ENCODE results near the gene STH.
A peak's percentile ranks its signal among the peaks of the same experiment; 100 is the strongest.

The STH gene

DNA sequence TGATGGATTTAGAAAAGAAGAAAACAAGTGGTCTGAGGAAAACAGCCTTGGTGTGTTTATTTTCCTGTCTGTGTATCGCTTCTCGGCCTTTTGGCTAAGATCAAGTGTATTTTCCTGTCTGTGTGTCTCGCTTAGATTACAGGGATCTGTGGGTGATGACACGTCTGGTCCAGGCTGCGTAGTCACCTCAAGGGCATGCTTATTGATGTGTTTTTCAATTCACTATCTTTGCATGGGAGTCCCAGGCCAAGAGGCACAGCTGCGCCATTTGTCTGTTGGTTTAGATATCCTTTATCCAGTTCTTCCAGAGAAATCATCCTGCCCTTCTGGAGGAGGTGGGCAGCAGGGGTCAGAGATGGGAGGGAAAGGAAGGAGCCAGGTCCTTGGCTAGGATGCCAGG, 47.1 kb upstream of the STH start:
- WGBS = 30% methylated on average over 6 of the region's 6 CpGs
- no peaks in the 10 kb centered on the region for H3K9me3 ChIP-seq (ENCODE audit: control insufficient read depth, low read length)
- no peaks in the 10 kb centered on the region for H3K36me3 ChIP-seq (ENCODE audit: control insufficient read depth in 1 of 2, insufficient read depth in 2 of 2, low read depth in 1 of 2, low read length in 2 of 2)
- DNase-seq = peak; percentile 35
- H2BK5ac ChIP-seq (ENCODE audit: low read depth, low read length, poor library complexity, severe bottlenecking) = no peak overlapping the region
- H3K27ac ChIP-seq (ENCODE audit: low read length, poor library complexity, severe bottlenecking) = no peak overlapping the region
- H2BK12ac ChIP-seq (ENCODE audit: low read length in 2 of 2) = peak overlapping the region in 1 of 2 experiments; percentile 29
- no peak overlapping the region for H2BK15ac ChIP-seq (ENCODE audit: low read depth, poor library complexity, severe bottlenecking)
- H4K91ac ChIP-seq (ENCODE audit: low read length) = no peak overlapping the region
- no peaks in the 10 kb centered on the region for H3K79me1 ChIP-seq (replicated peaks; ENCODE audit: low read length, poor library complexity, severe bottlenecking)
- H2AFZ ChIP-seq (ENCODE audit: low read depth, low read length) = no peak overlapping the region
- no peak overlapping the region for H3K4ac ChIP-seq (ENCODE audit: low read depth in 1 of 2, low read length in 2 of 2)
- no peak overlapping the region for H2AK5ac ChIP-seq (ENCODE audit: low read length, severe bottlenecking)
- H3K18ac ChIP-seq (ENCODE audit: low read depth in 1 of 2, low read length in 2 of 2) = no peak overlapping the region
- no peak overlapping the region for H2BK120ac ChIP-seq (ENCODE audit: low read depth, low read length)
- no peak overlapping the region for H4K8ac ChIP-seq (ENCODE audit: low read length)
- H3K4me2 ChIP-seq (ENCODE audit: low read length, poor library complexity, severe bottlenecking) = no peak overlapping the region
- no peak overlapping the region for H3K23ac ChIP-seq (ENCODE audit: low read length in 2 of 2)
- no peak overlapping the region for H3K9ac ChIP-seq (ENCODE audit: low read length)
- no peak overlapping the region for H3K14ac ChIP-seq (ENCODE audit: low read length in 2 of 2)
- H3K4me3 ChIP-seq (ENCODE audit: insufficient read depth in 1 of 2, low read depth in 1 of 2, low read length in 2 of 2) = no peak overlapping the region
- H3K27me3 ChIP-seq (ENCODE audit: control insufficient read depth in 1 of 2, insufficient read depth in 1 of 2, low read length in 2 of 2) = peaks cover 27 to 32% of the 10 kb centered on the region in 2 experiments
- peaks cover 3% of the 10 kb centered on the region for H3K4me1 ChIP-seq (ENCODE audit: control insufficient read depth, insufficient read depth, low read depth, low read length)

- H3K79me1 ChIP-seq (replicated peaks; ENCODE audit: low read length, poor library complexity, severe bottlenecking) = no peaks in the 10 kb centered on the region
- H3K18ac ChIP-seq (ENCODE audit: low read depth in 1 of 2, low read length in 2 of 2) = no peak overlapping the region
- no peak overlapping the region for H2BK12ac ChIP-seq (ENCODE audit: low read length in 2 of 2)
- H3K4me3 ChIP-seq (ENCODE audit: insufficient read depth in 1 of 2, low read depth in 1 of 2, low read length in 2 of 2) = no peak overlapping the region
- no peak overlapping the region for H2BK120ac ChIP-seq (ENCODE audit: low read depth, low read length)
- H4K91ac ChIP-seq (ENCODE audit: low read length) = no peak overlapping the region
- H2AFZ ChIP-seq (ENCODE audit: low read depth, low read length) = no peak overlapping the region
- H3K36me3 ChIP-seq (ENCODE audit: control insufficient read depth in 1 of 2, insufficient read depth in 2 of 2, low read depth in 1 of 2, low read length in 2 of 2) = no peaks in the 10 kb centered on the region
- no peaks in the 10 kb centered on the region for H3K9me3 ChIP-seq (ENCODE audit: control insufficient read depth, low read length)
- H3K9ac ChIP-seq (ENCODE audit: low read length) = no peak overlapping the region
- no peak overlapping the region for H3K4ac ChIP-seq (ENCODE audit: low read depth in 1 of 2, low read length in 2 of 2)
- H3K14ac ChIP-seq (ENCODE audit: low read length in 2 of 2) = no peak overlapping the region
- no peak overlapping the region for H2BK15ac ChIP-seq (ENCODE audit: low read depth, poor library complexity, severe bottlenecking)
- WGBS = 93% methylated on average over 6 of the region's 6 CpGs
- no peak overlapping the region for H3K4me2 ChIP-seq (ENCODE audit: low read length, poor library complexity, severe bottlenecking)
- no peak for DNase-seq
- peaks cover 3% of the 10 kb centered on the region for H3K4me1 ChIP-seq (ENCODE audit: control insufficient read depth, insufficient read depth, low read depth, low read length)
- H3K23ac ChIP-seq (ENCODE audit: low read length in 2 of 2) = no peak overlapping the region
- no peak overlapping the region for H2BK5ac ChIP-seq (ENCODE audit: low read depth, low read length, poor library complexity, severe bottlenecking)
- H3K27ac ChIP-seq (ENCODE audit: low read length, poor library complexity, severe bottlenecking) = no peak overlapping the region
- peaks cover 27 to 32% of the 10 kb centered on the region in 2 experiments for H3K27me3 ChIP-seq (ENCODE audit: control insufficient read depth in 1 of 2, insufficient read depth in 1 of 2, low read length in 2 of 2)
- no peak overlapping the region for H4K8ac ChIP-seq (ENCODE audit: low read length)
- no peak overlapping the region for H2AK5ac ChIP-seq (ENCODE audit: low read length, severe bottlenecking)
Measured at GRCh38 chr17:45952814-45953320, 46.2 kb upstream of the STH start.

- H3K18ac ChIP-seq (ENCODE audit: low read depth in 1 of 2, low read length in 2 of 2) = no peak overlapping the region
- no peak overlapping the region for H2BK5ac ChIP-seq (ENCODE audit: low read depth, low read length, poor library complexity, severe bottlenecking)
- H3K4me3 ChIP-seq (ENCODE audit: insufficient read depth in 1 of 2, low read depth in 1 of 2, low read length in 2 of 2) = no peak overlapping the region
- no peak overlapping the region for H3K4me2 ChIP-seq (ENCODE audit: low read length, poor library complexity, severe bottlenecking)
- H3K4ac ChIP-seq (ENCODE audit: low read depth in 1 of 2, low read length in 2 of 2) = no peak overlapping the region
- no peak for DNase-seq
- no peak overlapping the region for H3K27ac ChIP-seq (ENCODE audit: low read length, poor library complexity, severe bottlenecking)
- no peak overlapping the region for H3K9ac ChIP-seq (ENCODE audit: low read length)
- peaks cover 3% of the 10 kb centered on the region for H3K4me1 ChIP-seq (ENCODE audit: control insufficient read depth, insufficient read depth, low read depth, low read length)
- no peak overlapping the region for H4K91ac ChIP-seq (ENCODE audit: low read length)
- H3K27me3 ChIP-seq (ENCODE audit: control insufficient read depth in 1 of 2, insufficient read depth in 1 of 2, low read length in 2 of 2) = peaks cover 27 to 32% of the 10 kb centered on the region in 2 experiments
- no peak overlapping the region for H3K23ac ChIP-seq (ENCODE audit: low read length in 2 of 2)
- no peaks in the 10 kb centered on the region for H3K36me3 ChIP-seq (ENCODE audit: control insufficient read depth in 1 of 2, insufficient read depth in 2 of 2, low read depth in 1 of 2, low read length in 2 of 2)
- H2BK120ac ChIP-seq (ENCODE audit: low read depth, low read length) = no peak overlapping the region
- H3K9me3 ChIP-seq (ENCODE audit: control insufficient read depth, low read length) = no peaks in the 10 kb centered on the region
- no peak overlapping the region for H2BK15ac ChIP-seq (ENCODE audit: low read depth, poor library complexity, severe bottlenecking)
- no peaks in the 10 kb centered on the region for H3K79me1 ChIP-seq (replicated peaks; ENCODE audit: low read length, poor library complexity, severe bottlenecking)
- WGBS = 89% methylated on average over 2 of the region's 2 CpGs
- H2BK12ac ChIP-seq (ENCODE audit: low read length in 2 of 2) = no peak overlapping the region
- H2AFZ ChIP-seq (ENCODE audit: low read depth, low read length) = no peak overlapping the region
- H3K14ac ChIP-seq (ENCODE audit: low read length in 2 of 2) = no peak overlapping the region
- H4K8ac ChIP-seq (ENCODE audit: low read length) = no peak overlapping the region
- no peak overlapping the region for H2AK5ac ChIP-seq (ENCODE audit: low read length, severe bottlenecking)
Measured at GRCh38 chr17:45953561-45953960, 45.5 kb upstream of the STH start.

GRCh38 chr17:45954914-45955313, 44.1 kb upstream of the STH start:
- Histone ChIP-seq H3K14ac (ENCODE audit: low read length in 2 of 2) (no peak overlapping the region), H4K8ac (ENCODE audit: low read length) (no peak overlapping the region), H2BK5ac (ENCODE audit: low read depth, low read length, poor library complexity, severe bottlenecking) (no peak overlapping the region), H3K36me3 (ENCODE audit: control insufficient read depth in 1 of 2, insufficient read depth in 2 of 2, low read depth in 1 of 2, low read length in 2 of 2) (no peaks in the 10 kb centered on the region), H3K23ac (ENCODE audit: low read length in 2 of 2) (no peak overlapping the region), H2AFZ (ENCODE audit: low read depth, low read length) (no peak overlapping the region), H3K9ac (ENCODE audit: low read length) (no peak overlapping the region), H4K91ac (ENCODE audit: low read length) (no peak overlapping the region), H2AK5ac (ENCODE audit: low read length, severe bottlenecking) (no peak overlapping the region), H3K4me1 (ENCODE audit: control insufficient read depth, insufficient read depth, low read depth, low read length) (no peaks in the 10 kb centered on the region), H3K4ac (ENCODE audit: low read depth in 1 of 2, low read length in 2 of 2) (no peak overlapping the region), H3K27ac (ENCODE audit: low read length, poor library complexity, severe bottlenecking) (no peak overlapping the region), H3K4me2 (ENCODE audit: low read length, poor library complexity, severe bottlenecking) (no peak overlapping the region), H3K4me3 (ENCODE audit: insufficient read depth in 1 of 2, low read depth in 1 of 2, low read length in 2 of 2) (no peak overlapping the region), H3K79me1 (replicated peaks; ENCODE audit: low read length, poor library complexity, severe bottlenecking) (no peaks in the 10 kb centered on the region), H3K9me3 (ENCODE audit: control insufficient read depth, low read length) (no peaks in the 10 kb centered on the region), H2BK12ac (ENCODE audit: low read length in 2 of 2) (no peak overlapping the region), H2BK15ac (ENCODE audit: low read depth, poor library complexity, severe bottlenecking) (no peak overlapping the region), H3K18ac (ENCODE audit: low read depth in 1 of 2, low read length in 2 of 2) (no peak overlapping the region), H2BK120ac (ENCODE audit: low read depth, low read length) (no peak overlapping the region), H3K27me3 (ENCODE audit: control insufficient read depth in 1 of 2, insufficient read depth in 1 of 2, low read length in 2 of 2) (peaks cover 20 to 24% of the 10 kb centered on the region in 2 experiments)
- DNase-seq = no peak
- 58% methylated on average over 6 of the region's 11 CpGs for WGBS
